ENCODE data around the gene RNASE9.

GRCh38 chr14:20583142-20583541 is 22.3 kb upstream of the RNASE9 start:
- TF ChIP-seq CTCF (IDR thresholded peaks at IDR 0.05 in 4 of 5, conservative IDR thresholded peaks at IDR 0.05 in 1 of 5) (no peak), POLR2A (IDR thresholded peaks at IDR 0.05) (no peak)
